Suppressor macrophage treated with lipopolysaccharide for 1 hour (primary cell): ENCODE measurements around the gene CGNL1.
A peak's percentile ranks its signal among the peaks of the same experiment; 100 is the strongest.

Source experiments
- DNase-seq, 3 donors: peaks; one replicate each; pipeline ENCODE4 v3.0.0-alpha.2; 2020 to 2022

The CGNL1 gene

GRCh38 chr15:57462381-57462780, 86.1 kb downstream of the CGNL1 start:
- DNase-seq: no peak

- no peak for DNase-seq
These were observed 87.1 kb downstream of the CGNL1 start for GRCh38 chr15:57463360-57463759.

GRCh38 chr15:57464480-57464879, 88.2 kb downstream of the CGNL1 start:
- DNase-seq: no peak

GRCh38 chr15:57468486-57468885, 92.2 kb downstream of the CGNL1 start:
- DNase-seq: peak in 2 of 3 donors; percentile 43 to 44

GRCh38 chr15:57470543-57470942, 94.2 kb downstream of the CGNL1 start:
- no peak for DNase-seq

GRCh38 chr15:57472861-57473260, 96.6 kb downstream of the CGNL1 start:
- DNase-seq: no peak

GRCh38 chr15:57476533-57476975, 100.2 kb downstream of the CGNL1 start:
- DNase-seq: no peak

GRCh38 chr15:57477736-57478522, 101.6 kb downstream of the CGNL1 start:
- DNase-seq: no peak

- DNase-seq: no peak
These were observed 102.7 kb downstream of the CGNL1 start for GRCh38 chr15:57479005-57479404.

GRCh38 chr15:57481038-57481705, 104.9 kb downstream of the CGNL1 start:
- DNase-seq: no peak

GRCh38 chr15:57485869-57486268, 109.6 kb downstream of the CGNL1 start:
- DNase-seq: no peak

- no peak for DNase-seq
These were observed 110.5 kb downstream of the CGNL1 start for GRCh38 chr15:57486833-57487232.

- DNase-seq: no peak
These were observed 112.8 kb downstream of the CGNL1 start for GRCh38 chr15:57489122-57489521.

- DNase-seq: no peak
These were observed 117.0 kb downstream of the CGNL1 start for GRCh38 chr15:57493351-57493750.

- no peak for DNase-seq
These were observed 118.3 kb downstream of the CGNL1 start for GRCh38 chr15:57494581-57494980.

GRCh38 chr15:57495041-57495440, 118.7 kb downstream of the CGNL1 start:
- DNase-seq: no peak

- no peak for DNase-seq
These were observed 119.4 kb downstream of the CGNL1 start for GRCh38 chr15:57495554-57496165.

GRCh38 chr15:57496594-57496945, 120.3 kb downstream of the CGNL1 start:
- no peak for DNase-seq

GRCh38 chr15:57496946-57497869, 120.9 kb downstream of the CGNL1 start:
- no peak for DNase-seq

GRCh38 chr15:57500256-57500655, 124.0 kb downstream of the CGNL1 start:
- no peak for DNase-seq

- no peak for DNase-seq
These were observed 124.8 kb downstream of the CGNL1 start for GRCh38 chr15:57500979-57501576.

GRCh38 chr15:57502116-57502515, 125.8 kb downstream of the CGNL1 start:
- DNase-seq: no peak
